C4-2B (cell line): ENCODE results near the gene PMPCA.

ENCODE experiments used
- H3K27ac ChIP-seq: fragments of 450-650 bp; 2 replicates; pipeline ENCODE4 v1.5.1; 2017
- CTCF ChIP-seq: fragments of 450-650 bp; conservative IDR thresholded peaks from 2 replicates; pipeline ENCODE4 v1.5.1; 2017; ENCODE audit warnings: mild to moderate bottlenecking
- ZFX ChIP-seq: fragments of 450-650 bp; IDR thresholded peaks from 2 replicates; pipeline ENCODE4 v1.6.1; 2017

Gene PMPCA

GRCh38 chr9:136457326-136457725 lies 46.9 kb downstream of the PMPCA start:
- TF ChIP-seq CTCF = no peak
- no peak for TF ChIP-seq ZFX
- H3K27ac ChIP-seq = no peak overlapping the region

- H3K27ac ChIP-seq = no peak overlapping the region
- TF ChIP-seq CTCF = no peak
- no peak for TF ChIP-seq ZFX
Measured at GRCh38 chr9:136459425-136459824, 49.0 kb downstream of the PMPCA start.

- H3K27ac ChIP-seq = no peak overlapping the region
- no peak for TF ChIP-seq ZFX
- TF ChIP-seq CTCF = no peak
Measured at GRCh38 chr9:136460772-136461325, 50.4 kb downstream of the PMPCA start.

- no peak overlapping the region for H3K27ac ChIP-seq
- TF ChIP-seq CTCF = no peak
- no peak for TF ChIP-seq ZFX
Measured at GRCh38 chr9:136462664-136463063, 52.2 kb downstream of the PMPCA start.

GRCh38 chr9:136463578-136463977 lies 53.1 kb downstream of the PMPCA start:
- TF ChIP-seq ZFX (no peak), CTCF (no peak)

GRCh38 chr9:136464241-136464640 lies 53.8 kb downstream of the PMPCA start:
- H3K27ac ChIP-seq = no peak overlapping the region
- TF ChIP-seq ZFX (no peak), CTCF (no peak)

More at GRCh38 chr9:136463578-136463977, 53.1 kb downstream of the PMPCA start:
- H3K27ac ChIP-seq = no peak overlapping the region

- TF ChIP-seq ZFX (no peak), CTCF (no peak)
- no peak overlapping the region for H3K27ac ChIP-seq
Measured at GRCh38 chr9:136465500-136466154, 55.2 kb downstream of the PMPCA start.
